NAMALWA (cell line): ENCODE data around the gene ARNT2.

Source experiments
- DNase-seq: peaks from one replicate; pipeline ENCODE4 v3.0.0-alpha.2; 2015; ENCODE audit warnings: low spot score

Gene ARNT2

GRCh38 chr15:80411788-80412288 is 7.7 kb downstream of the ARNT2 start:
- DNase-seq: no peak

GRCh38 chr15:80414546-80415357 is 10.6 kb downstream of the ARNT2 start:
- no peak for DNase-seq

GRCh38 chr15:80415358-80415670 is 11.1 kb downstream of the ARNT2 start:
- DNase-seq: no peak

- DNase-seq: no peak
Measured at GRCh38 chr15:80416702-80417101, 12.5 kb downstream of the ARNT2 start.

DNA sequence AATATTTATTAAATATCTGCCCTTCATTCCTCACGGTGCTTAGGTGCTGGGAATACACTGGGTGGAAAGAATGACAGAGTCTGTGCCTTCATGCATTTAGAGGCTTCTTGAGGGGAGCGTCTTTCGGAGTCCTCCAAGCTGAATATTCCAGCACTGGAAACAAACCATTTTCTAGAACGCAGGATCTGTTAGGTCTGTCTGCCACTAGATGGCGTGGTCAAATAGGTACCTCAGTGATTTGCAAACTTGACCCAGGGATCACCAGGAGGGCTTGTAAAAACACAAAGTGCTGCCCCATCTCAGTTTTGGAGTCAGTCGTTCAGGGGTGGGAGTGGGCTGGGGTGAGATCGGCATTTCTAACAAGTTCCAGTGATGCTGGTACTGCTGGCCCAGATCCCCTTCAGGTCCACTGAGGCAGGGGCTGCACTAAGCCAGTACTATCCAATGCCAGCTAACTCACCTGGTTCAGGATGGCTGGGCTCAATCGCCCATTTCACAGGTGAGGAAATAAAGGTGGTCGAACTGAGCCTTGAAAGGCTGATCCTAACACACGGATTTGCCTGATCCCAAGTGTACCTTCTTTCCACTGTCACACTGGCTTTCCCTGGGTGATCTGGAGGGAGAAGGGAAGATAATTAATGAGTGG is 14.8 kb downstream of the ARNT2 start:
- peak; percentile 57 for DNase-seq

DNA sequence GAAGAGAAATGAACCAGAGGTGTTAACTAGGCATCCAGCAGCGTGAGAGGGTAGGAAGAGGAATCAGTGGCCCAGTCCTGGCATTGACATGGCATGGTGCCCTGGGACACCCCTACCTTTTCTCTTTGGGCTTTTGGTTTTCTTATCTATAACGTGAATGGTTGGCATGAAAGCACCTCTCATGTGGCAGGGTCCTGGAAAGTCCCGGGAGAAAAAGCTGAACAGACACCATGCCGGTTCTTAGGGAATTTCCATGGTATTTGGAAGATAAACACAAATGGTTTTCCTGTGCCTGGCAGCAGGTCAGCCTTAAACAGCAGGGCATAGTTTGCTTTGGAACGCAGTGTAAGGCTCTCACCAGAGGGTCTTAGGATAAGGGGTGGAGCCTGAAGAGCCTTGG is 15.4 kb downstream of the ARNT2 start:
- no peak for DNase-seq

- DNase-seq: no peak
Measured at GRCh38 chr15:80420658-80421057, 16.5 kb downstream of the ARNT2 start.

DNA sequence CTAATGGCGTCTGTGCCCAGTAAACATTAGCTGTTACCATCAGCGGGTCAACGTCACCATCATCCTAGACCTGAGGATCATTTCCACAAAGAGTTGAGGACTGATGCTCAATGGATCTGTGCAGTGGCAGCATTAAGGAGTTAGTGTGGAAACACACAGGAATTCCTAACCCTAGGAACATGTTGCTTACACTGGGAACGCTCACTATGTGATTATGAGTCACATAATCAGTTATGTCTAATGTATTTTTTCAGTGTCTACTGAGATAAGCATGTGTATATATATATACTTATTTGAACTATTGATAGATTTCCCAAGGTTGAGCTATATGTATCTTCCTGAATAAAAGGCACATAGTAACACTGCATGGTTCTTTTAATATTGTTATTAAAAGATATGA is 19.0 kb downstream of the ARNT2 start:
- DNase-seq: no peak

DNA sequence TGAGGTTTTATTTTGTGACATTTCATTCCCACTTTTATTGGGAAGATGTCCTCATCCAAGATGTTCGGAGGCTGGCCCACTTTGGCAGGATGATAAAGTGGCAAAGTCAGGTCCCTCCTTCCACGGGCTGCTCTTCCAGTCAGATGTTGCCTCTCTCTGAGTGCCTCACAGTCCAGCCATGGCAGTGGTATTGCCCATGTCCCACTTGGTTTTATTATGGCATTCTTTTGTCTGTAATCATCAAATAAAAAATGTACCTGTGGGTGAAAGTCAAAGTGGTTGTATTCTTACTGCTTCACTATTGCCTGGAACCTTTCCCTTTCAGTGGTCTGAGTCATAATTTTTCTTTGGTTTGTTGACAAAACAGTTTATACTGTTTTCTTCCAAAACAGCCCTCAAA is 20.2 kb downstream of the ARNT2 start:
- no peak for DNase-seq

DNA sequence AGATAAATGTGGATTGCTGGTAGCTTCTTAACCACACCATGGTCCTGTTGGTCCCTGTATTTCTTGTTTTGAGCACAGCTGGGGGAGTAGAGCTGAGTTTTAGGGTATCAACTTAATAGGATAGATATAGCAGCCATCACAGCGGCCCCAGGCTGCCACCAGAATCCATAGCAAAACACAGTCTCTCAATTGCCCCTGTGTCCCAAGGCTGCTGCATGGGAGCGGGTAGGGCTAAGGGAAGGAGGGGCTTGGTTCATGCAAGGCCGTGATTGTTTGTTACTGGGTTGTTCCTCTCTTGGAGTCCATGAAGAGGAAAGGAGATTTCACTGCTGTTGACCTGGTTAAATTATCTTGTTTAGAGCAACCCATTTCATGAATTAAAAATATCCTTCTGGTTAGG is 22.1 kb downstream of the ARNT2 start:
- DNase-seq: no peak

DNA sequence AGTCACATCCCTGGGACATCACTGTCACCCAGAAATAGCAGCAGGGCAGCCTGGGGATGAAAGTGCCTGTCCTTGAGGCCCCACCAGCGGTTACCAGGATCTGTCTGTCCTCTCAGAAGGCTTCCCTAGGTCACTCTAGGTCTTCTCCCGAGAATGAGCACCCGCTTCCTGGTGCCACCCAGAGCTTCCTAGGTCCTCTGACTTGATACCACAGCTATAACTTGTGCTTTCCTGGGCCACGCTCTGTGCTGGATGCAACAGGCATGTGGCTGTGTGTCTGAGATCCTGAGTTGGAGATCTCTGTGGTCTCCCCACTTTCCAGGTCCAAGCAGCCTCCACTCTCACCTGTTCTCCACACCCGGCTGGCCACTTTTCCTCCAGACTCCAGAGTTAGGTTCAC is 25.8 kb downstream of the ARNT2 start:
- no peak for DNase-seq

DNA sequence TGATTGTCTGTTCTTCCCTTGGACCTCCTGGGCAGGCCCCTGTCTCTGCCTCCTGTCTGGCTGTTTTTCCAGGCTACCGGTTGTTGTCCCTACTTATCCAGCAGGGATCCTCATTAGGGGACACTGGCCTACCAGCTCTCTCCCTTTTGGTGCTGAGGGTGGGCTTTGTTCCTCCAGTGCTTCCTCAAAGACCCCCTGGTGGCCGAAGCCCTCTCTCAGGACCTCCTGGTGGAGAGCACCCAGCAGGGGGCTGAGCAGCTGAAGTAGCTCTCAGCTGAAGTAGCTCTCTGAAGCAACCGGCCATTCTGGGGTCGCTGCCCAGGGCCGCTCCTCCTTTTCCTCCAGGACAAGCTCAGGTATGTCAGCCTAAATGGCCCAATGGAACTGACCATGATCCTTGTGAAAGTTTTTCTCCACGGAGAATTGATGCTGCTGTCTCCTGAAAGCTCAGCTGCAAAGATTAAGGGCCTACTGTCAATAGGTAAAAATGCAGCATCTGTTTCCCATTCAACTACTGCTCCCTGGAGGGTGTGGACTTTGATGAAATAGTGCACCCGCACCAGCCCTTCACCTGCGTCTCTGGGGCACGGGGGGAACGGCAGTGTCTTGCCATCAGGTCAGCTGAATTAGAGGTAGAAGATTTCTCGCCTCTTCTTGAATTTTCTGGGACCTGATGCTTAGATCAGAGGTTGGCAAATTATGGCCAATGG is 27.6 kb downstream of the ARNT2 start:
- no peak for DNase-seq

GRCh38 chr15:80432345-80432702 is 28.1 kb downstream of the ARNT2 start:
- DNase-seq: no peak

DNA sequence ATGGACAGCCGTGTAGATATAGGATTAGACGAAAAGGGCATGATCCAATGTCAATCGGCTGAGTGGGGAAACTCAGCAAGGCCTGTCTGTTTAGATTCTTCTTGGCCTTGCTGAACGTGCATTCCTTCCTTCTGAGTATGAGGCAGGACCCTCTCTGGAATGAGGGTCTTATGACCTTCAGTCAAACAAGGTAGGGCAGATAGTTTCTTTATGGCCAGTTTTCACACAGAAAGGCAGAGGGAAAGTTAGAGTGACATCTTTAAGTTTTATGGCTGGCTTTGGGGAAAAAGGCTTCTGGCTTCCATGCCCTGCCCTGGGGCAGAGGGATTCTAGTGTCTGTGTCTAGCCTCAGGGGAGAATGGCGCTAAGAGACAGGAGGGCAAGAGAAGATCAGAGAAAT is 29.7 kb downstream of the ARNT2 start:
- no peak for DNase-seq

DNA sequence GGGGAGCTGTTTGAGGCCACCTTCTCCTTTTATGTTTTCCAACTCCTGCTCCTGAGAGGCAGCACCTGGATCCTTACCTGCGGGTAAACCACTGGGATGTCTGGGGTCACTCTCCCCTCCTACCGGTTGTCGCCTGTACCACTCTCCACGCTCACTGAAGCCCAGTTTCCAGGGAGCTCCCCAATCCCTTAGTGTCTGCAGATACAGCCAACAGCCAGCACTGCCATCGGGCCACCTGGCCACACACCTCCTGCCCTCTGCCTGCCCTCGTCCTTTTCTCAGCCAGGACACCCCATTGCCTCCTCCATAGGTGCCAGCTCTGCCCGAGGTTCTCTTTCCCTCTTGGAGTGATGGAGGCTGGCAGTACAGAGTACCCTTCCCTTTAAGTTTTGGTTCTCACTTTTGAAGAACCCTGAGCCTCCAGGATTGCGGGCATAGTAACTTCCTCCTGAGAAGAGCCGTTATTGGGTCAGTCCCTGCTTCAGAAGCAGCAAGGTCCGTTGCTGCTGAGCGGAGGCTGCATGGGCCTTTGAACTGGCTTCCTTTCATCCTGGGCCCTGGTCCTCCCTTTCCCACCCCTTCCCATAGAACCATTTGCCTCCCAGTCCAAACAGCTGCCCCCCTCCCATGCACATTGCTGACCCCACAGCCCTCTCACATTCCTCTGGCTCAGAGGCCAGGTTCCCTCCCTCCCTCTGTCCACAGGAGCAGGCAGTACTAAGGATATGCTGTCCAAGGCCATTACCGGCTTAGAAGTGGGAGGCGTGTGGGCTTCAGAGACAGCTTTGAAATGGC is 30.9 kb downstream of the ARNT2 start:
- no peak for DNase-seq

GRCh38 chr15:80436511-80437307 is 32.5 kb downstream of the ARNT2 start:
- no peak for DNase-seq

DNA sequence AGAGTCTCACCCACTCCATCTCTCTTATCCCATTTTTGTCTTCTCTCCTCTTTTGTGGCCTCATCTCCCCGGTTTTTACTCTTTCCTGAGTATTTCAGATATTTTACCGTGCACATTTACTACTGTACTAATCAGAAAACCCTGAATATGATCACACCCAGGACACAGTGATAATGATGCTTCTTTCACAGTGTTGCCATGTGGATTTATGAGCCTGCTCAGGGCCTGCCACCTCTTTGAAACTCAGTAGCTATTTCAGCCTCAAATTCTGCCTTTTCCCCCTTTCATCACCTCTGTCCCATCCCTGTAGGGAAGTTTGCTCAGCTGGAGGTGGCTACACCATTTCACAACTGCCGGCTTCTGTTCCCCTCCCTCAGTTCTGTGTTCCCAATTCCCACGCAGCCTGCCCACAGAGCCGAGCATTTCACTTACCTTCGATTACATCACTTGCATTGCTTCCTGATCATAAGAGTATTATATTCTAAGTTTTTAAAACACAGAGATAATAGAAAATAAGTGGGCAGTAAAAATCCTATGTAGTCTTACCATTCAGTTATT is 33.2 kb downstream of the ARNT2 start:
- DNase-seq: no peak

DNA sequence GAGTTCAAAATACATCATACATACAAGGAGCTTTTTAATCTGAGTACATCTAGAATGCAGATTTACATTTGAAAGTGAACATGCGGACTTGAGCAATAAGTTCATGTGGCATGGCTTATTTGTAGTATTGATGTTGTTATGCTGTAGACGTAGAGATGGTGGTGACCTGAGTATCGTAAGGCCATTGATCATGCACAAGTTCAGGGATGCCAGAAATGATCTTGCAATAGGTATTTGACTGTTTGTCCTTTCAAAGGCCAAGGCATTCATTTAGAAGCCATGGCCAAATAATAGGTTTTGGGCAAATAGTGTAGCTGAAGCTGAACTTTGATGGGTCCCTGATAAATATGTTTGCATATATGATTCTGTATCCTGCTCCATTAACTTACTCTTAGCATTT is 35.0 kb downstream of the ARNT2 start:
- no peak for DNase-seq

GRCh38 chr15:80440024-80440423 is 35.8 kb downstream of the ARNT2 start:
- DNase-seq: no peak

DNA sequence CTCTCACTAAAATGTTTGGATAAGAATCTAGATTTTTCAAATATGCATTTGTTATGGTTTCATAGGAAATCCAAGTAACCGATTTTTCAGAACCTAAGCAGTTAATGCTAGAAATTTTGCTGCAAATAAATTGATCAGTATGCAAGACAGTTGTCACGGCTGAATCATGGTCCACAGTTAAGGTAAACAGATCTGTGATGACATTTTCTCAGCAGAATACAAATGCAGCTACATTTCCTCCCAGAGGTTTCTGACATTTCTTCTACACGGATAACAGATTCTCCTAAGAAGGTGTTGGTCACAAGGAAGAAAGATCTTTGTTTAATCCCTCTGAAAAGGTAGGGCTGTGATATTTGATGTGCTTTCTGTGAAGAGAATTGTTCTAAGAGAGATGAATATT is 36.9 kb downstream of the ARNT2 start:
- no peak for DNase-seq

DNA sequence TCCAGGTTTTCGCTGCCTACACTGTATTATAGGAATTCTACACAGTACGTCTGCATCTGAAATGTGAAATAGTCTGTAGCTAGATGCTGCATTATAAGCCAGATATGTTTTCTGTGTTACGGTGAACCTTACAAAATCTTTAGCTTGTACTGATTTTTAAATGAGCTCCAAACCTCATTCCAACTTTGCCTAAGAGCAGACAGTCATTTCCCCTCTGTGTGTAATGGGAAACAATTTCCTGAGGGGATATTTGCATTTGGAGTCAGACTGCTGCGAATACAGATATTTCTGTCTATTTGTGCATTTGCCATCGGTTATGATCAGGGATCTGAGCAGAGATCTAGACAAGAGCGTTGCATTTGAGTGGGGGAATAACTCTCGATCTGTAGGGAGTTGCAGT is 37.5 kb downstream of the ARNT2 start:
- no peak for DNase-seq
